Mucosa of descending colon (tissue), 3 donors: ENCODE measurements around the gene B4GALT2. TPM values are rescaled to one million over a fixed set of nuclear protein-coding genes. Genes with fewer than 3 reads are reported as not detected.

Experiments
- ATAC-seq: fragments of 200-7000 bp; cut with Tn5 transposase; one replicate; pipeline ENCODE4 v1.9.1; 2020; ENCODE audit warnings: mild to moderate bottlenecking, moderate library complexity
- DNase-seq, 3 donors: peaks; one replicate each; pipeline ENCODE4 v3.0.0-alpha.2; 2020
- H3K36me3 ChIP-seq: fragments of 200-600 bp; one replicate; pipeline ENCODE4 v1.8.0; 2021; ENCODE audit warnings: low read depth, mild to moderate bottlenecking
- H3K4me1 ChIP-seq: fragments of 200-600 bp; one replicate; pipeline ENCODE4 v1.8.0; 2021; ENCODE audit warnings: low read depth, mild to moderate bottlenecking
- H3K4me3 ChIP-seq: fragments of 200-600 bp; one replicate; pipeline ENCODE4 v1.8.0; 2021; ENCODE audit warnings: mild to moderate bottlenecking
- H3K9me3 ChIP-seq: fragments of 200-600 bp; one replicate; pipeline ENCODE4 v1.8.0; 2021; ENCODE audit warnings: mild to moderate bottlenecking
- intact Hi-C, 2 donors: fragments of 100-400 bp; cut with DNase I in 1 of 2; cut with micrococcal nuclease in 1 of 2; formaldehyde crosslinking; loops; one replicate each; pipeline versions ENCODE4 v1.11.0 to v1.11.1; 2022; cut with DNase I, micrococcal nuclease
- total RNA-seq, 3 donors: library from RNA; stranded (reverse); fragmentation: NEBNext Ultra II Directional in 2 of 3; extraction: Animal tissue kit (Norgen Biotek cat#: 25700) in 2 of 3; gene quantifications; one replicate each; pipeline versions ENCODE4 v1.2.1 to v1.2.4, GENCODE V29; 2021 to 2023
- TF ChIP-seq, protein P1 (sequence below): fragments of 200-600 bp; IDR thresholded peaks from one replicate; pipeline ENCODE4 v1.8.0; 2022; ENCODE audit warnings: antibody characterized with exemption, mild to moderate bottlenecking
- donor health status: DM: no; HTN: no; CAD: no; lungs with moderate emphysema.
- donor health status: DM: no; HTN: no; CAD: no.
- donor health status: DM: no; HTN: yes; CAD: no.

The B4GALT2 gene
- total RNA-seq, 3 donors from 2014 or later = 20.0 to 33.6 (median 28.1) TPM

DNA sequence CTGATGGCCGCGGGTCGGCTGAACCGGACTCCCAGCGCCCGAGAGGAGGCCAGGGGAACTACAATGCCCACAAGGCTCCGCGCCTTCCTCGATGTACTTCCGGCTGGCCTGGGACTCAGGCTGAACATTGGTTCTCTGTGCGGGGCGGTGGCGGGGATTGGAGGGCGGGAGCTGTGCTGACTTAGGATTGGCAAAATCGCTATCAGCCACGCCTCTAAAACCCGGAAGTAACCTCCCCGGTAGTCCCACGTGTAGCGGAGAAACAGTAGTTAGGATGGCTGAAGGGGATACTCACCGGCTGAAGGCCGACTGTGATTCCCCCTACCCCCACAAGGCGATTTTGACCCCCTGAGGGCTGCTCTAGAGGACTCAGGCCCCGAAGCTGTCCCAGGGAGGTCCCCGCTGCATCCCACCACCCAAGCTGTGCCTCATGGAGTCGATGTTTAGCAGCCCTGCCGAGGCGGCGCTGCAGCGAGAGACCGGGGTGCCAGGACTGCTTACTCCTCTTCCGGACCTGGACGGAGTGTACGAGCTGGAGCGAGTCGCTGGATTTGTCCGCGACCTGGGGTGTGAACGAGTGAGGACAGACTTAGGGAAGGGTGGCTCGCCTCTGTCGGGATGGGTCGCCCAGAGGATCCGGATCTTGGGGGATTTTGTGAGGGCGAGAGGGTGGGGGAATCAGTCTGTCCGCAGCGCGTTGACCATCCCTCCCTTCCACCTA lies 9.1 kb upstream of the B4GALT2 start, which contains the start of gene DPH2:
Gene DPH2 (plus strand): TSS at position 265 of the 721 bp plus-strand sequence. CDS start 166 bp downstream, at position 431.
- Histone ChIP-seq H3K4me3 (peak within 1 kb of the TSS; percentile 36), H3K9me3 (no peaks in the 10 kb centered on the region), H3K36me3 (no peaks in the 10 kb centered on the region), H3K4me1 (peaks cover 23% of the 10 kb centered on the region)
- ATAC-seq = peak; percentile 88
- peak; percentile 96 to 97 (median 97) for DNase-seq
- intact Hi-C loops = no loop called here
- TF ChIP-seq, protein P1, sequence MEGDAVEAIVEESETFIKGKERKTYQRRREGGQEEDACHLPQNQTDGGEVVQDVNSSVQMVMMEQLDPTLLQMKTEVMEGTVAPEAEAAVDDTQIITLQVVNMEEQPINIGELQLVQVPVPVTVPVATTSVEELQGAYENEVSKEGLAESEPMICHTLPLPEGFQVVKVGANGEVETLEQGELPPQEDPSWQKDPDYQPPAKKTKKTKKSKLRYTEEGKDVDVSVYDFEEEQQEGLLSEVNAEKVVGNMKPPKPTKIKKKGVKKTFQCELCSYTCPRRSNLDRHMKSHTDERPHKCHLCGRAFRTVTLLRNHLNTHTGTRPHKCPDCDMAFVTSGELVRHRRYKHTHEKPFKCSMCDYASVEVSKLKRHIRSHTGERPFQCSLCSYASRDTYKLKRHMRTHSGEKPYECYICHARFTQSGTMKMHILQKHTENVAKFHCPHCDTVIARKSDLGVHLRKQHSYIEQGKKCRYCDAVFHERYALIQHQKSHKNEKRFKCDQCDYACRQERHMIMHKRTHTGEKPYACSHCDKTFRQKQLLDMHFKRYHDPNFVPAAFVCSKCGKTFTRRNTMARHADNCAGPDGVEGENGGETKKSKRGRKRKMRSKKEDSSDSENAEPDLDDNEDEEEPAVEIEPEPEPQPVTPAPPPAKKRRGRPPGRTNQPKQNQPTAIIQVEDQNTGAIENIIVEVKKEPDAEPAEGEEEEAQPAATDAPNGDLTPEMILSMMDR = peak; percentile 9

DNA sequence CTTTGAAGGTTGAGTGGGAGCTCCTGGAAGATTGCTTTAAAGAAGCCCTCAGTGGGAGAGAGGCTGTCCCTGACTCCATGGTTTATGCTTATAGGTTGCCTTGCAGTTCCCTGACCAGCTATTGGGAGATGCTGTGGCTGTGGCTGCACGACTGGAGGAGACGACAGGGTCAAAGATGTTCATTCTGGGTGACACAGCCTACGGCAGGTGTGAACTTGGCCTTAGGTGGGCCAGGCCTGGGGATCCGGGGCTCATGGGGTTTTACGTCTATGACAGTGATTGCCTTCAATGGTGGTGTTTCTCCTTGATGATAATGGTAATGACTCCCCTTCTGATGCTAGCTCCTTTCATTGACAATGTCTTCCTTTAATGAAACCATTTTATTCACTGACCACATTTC lies 8.5 kb upstream of the B4GALT2 start:
- Histone ChIP-seq H3K36me3 (no peaks in the 10 kb centered on the region), H3K4me1 (peaks cover 23% of the 10 kb centered on the region), H3K9me3 (no peaks in the 10 kb centered on the region), H3K4me3 (peak overlapping the region; percentile 36)
- DNase-seq (no peak), ATAC-seq (no peak)
- intact Hi-C loops = no loop called here
- TF ChIP-seq, protein P1 = no peak

DNA sequence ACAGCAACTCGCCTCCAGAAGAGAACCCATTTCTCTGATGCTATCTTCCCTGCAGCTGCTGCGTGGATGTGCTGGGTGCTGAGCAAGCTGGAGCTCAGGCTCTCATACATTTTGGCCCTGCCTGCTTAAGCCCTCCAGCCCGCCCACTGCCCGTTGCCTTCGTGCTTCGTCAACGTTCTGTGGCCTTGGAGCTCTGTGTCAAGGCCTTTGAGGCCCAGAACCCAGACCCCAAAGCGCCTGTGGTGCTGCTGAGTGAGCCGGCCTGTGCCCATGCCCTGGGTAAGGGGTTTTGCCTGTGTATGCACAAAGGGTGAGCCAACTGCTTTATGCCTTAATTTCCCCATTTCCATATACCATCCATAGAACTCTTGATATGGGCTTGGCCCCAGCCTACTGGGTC lies 8.1 kb upstream of the B4GALT2 start:
- H3K36me3 ChIP-seq = no peaks in the 10 kb centered on the region
- H3K4me1 ChIP-seq = peaks cover 27% of the 10 kb centered on the region
- intact Hi-C loops = no loop called here
- DNase-seq (no peak), ATAC-seq (no peak)
- TF ChIP-seq, protein P1 = no peak
- H3K9me3 ChIP-seq = no peaks in the 10 kb centered on the region
- H3K4me3 ChIP-seq = no peak overlapping the region

DNA sequence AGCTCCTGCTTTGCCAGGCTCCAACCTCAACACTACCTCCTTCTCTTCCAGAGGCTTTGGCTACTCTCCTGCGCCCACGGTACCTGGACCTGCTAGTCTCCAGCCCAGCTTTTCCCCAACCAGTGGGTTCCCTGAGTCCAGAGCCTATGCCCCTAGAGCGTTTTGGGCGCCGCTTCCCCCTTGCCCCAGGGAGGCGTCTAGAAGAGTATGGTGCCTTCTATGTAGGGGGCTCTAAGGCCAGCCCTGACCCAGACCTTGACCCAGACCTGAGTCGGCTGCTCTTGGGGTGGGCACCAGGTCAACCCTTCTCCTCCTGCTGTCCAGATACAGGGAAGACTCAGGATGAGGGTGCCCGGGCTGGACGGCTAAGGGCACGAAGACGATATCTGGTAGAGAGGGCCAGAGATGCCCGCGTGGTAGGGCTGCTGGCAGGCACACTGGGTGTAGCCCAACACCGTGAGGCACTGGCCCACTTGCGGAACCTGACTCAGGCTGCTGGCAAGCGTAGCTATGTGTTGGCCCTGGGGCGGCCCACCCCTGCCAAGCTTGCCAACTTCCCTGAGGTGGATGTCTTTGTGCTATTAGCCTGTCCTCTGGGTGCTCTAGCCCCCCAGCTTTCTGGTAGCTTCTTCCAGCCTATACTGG lies 7.6 kb upstream of the B4GALT2 start:
- ATAC-seq (no peak), DNase-seq (no peak)
- H3K36me3 ChIP-seq = no peaks in the 10 kb centered on the region
- no peak overlapping the region for H3K4me3 ChIP-seq
- peaks cover 32% of the 10 kb centered on the region for H3K4me1 ChIP-seq
- intact Hi-C loops = no loop called here
- TF ChIP-seq, protein P1 = no peak
- H3K9me3 ChIP-seq = no peaks in the 10 kb centered on the region

DNA sequence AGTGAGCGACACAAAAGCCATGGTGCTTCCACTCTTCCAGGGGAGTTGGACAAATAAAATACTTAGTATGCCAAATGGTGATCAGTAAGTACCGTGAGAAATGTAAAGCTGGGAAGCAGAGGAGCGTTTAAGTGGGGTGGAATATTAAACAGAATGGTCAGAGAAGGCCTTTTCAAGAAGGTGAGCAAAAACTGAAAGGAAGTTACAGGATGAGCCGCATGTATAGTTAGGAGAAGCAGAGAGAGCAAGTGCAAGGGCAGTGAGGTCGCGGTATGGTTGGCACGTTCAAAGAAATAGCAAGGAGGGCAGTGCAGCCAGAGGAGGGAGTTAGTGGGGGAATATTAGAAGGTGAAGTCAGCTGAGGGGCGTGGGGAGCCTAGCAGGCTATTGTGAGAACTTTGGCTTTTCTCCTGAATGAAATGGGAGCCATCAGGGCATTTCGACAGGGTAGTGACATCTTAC lies 5.0 kb upstream of the B4GALT2 start:
- Histone ChIP-seq H3K9me3 (no peaks in the 10 kb centered on the region), H3K4me3 (peak overlapping the region; percentile 93), H3K4me1 (peaks cover 46% of the 10 kb centered on the region), H3K36me3 (no peaks in the 10 kb centered on the region)
- intact Hi-C loops = no loop called here
- DNase-seq (no peak), ATAC-seq (no peak)
- TF ChIP-seq, protein P1 = no peak
